GM12878 (cell line): ENCODE measurements around the gene SUPT4H1.

Experiments used
- TF ChIP-seq, protein P1 (sequence below), 3 experiments: IDR thresholded peaks in 2 of 3; conservative IDR thresholded peaks in 1 of 3; 2 replicates each; pipeline ENCODE4 v1.5.1; 2011; ENCODE audit warnings: low read depth in 3 of 3, low read length in 3 of 3, mild to moderate bottlenecking in 3 of 3, control low read depth in 2 of 3, moderate library complexity in 2 of 3, inconsistent platforms in 1 of 3, mixed read lengths in 1 of 3; ENCODE audit not compliant: control insufficient read depth in 2 of 3, insufficient read depth in 1 of 3; ENCODE audit errors: extremely low read depth in 1 of 3
- TF ChIP-seq, protein P2 (sequence below): fragments of 450-650 bp; IDR thresholded peaks from 2 replicates; pipeline ENCODE4 v1.6.1; 2018; ENCODE audit warnings: borderline replicate concordance, mild to moderate bottlenecking; ENCODE audit not compliant: partially characterized antibody
- TF ChIP-seq, protein P3 (sequence below): IDR thresholded peaks from 2 replicates; pipeline ENCODE4 v1.6.1; 2011; ENCODE audit warnings: borderline replicate concordance, low read depth, mild to moderate bottlenecking, moderate library complexity, mixed read lengths, low read length; ENCODE audit not compliant: insufficient read depth; ENCODE audit errors: extremely low read length

DNA sequence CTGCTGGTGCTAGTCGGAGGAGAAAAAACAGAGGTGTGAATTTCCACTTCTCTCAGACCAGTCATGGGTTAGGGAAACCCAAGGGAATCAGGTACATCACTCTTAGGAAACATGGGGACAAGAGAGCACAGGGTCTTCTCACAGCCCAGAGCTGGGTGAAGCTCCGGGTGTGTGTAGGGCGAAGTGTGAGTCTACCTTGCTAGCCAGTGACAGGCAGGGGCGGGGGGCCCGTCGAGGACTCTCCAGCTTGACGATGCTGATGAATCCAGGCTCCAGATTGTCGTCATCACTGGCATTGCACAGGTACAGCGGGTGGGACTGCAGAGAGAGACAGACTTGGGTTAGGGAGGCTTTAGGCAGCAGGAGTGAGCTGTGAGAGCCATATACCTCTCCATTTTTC is 18.7 kb upstream of the SUPT4H1 start:
- TF ChIP-seq, protein P1, sequence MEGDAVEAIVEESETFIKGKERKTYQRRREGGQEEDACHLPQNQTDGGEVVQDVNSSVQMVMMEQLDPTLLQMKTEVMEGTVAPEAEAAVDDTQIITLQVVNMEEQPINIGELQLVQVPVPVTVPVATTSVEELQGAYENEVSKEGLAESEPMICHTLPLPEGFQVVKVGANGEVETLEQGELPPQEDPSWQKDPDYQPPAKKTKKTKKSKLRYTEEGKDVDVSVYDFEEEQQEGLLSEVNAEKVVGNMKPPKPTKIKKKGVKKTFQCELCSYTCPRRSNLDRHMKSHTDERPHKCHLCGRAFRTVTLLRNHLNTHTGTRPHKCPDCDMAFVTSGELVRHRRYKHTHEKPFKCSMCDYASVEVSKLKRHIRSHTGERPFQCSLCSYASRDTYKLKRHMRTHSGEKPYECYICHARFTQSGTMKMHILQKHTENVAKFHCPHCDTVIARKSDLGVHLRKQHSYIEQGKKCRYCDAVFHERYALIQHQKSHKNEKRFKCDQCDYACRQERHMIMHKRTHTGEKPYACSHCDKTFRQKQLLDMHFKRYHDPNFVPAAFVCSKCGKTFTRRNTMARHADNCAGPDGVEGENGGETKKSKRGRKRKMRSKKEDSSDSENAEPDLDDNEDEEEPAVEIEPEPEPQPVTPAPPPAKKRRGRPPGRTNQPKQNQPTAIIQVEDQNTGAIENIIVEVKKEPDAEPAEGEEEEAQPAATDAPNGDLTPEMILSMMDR (IDR thresholded peaks at IDR 0.05 in 2 of 3, conservative IDR thresholded peaks at IDR 0.05 in 1 of 3; ENCODE audit: control insufficient read depth in 2 of 3, extremely low read depth in 1 of 3, insufficient read depth in 1 of 3, low read depth in 3 of 3, low read length in 3 of 3): no peak
- TF ChIP-seq, protein P2, sequence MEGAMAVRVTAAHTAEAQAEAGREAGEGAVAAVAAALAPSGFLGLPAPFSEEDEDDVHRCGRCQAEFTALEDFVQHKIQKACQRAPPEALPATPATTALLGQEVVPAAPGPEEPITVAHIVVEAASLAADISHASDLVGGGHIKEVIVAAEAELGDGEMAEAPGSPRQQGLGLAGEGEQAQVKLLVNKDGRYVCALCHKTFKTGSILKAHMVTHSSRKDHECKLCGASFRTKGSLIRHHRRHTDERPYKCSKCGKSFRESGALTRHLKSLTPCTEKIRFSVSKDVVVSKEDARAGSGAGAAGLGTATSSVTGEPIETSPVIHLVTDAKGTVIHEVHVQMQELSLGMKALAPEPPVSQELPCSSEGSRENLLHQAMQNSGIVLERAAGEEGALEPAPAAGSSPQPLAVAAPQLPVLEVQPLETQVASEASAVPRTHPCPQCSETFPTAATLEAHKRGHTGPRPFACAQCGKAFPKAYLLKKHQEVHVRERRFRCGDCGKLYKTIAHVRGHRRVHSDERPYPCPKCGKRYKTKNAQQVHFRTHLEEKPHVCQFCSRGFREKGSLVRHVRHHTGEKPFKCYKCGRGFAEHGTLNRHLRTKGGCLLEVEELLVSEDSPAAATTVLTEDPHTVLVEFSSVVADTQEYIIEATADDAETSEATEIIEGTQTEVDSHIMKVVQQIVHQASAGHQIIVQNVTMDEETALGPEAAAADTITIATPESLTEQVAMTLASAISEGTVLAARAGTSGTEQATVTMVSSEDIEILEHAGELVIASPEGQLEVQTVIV: no peak
- TF ChIP-seq, protein P3, sequence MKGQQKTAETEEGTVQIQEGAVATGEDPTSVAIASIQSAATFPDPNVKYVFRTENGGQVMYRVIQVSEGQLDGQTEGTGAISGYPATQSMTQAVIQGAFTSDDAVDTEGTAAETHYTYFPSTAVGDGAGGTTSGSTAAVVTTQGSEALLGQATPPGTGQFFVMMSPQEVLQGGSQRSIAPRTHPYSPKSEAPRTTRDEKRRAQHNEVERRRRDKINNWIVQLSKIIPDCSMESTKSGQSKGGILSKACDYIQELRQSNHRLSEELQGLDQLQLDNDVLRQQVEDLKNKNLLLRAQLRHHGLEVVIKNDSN: no peak
